ENCODE measurements around the gene CTSL.

CTSL gene

GRCh38 chr9:87701491-87701890 lies 24.4 kb upstream of the CTSL start:
- DNase-seq, result no peak

GRCh38 chr9:87701931-87702421 lies 23.9 kb upstream of the CTSL start:
- no peak for DNase-seq

DNA sequence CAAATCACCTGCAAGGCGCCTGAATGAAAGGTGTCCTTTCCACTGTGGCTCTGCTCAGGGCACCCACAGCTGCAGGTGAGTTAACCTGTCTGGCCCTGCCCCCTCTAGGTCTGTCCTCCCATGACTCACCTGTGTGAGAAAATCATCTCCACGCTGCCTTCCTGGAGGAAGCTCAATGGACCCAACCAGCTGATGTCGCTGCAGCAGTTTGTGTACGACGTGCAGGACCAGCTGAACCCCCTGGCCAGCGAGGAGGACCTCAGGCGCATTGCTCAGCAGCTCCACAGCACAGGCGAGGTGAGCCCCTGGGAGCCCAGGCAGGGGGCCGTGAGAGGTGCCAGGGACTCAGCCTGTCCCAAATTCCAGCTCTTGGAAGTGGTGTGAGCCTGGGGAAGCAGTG lies 23.0 kb upstream of the CTSL start:
- no peak for DNase-seq

DNA sequence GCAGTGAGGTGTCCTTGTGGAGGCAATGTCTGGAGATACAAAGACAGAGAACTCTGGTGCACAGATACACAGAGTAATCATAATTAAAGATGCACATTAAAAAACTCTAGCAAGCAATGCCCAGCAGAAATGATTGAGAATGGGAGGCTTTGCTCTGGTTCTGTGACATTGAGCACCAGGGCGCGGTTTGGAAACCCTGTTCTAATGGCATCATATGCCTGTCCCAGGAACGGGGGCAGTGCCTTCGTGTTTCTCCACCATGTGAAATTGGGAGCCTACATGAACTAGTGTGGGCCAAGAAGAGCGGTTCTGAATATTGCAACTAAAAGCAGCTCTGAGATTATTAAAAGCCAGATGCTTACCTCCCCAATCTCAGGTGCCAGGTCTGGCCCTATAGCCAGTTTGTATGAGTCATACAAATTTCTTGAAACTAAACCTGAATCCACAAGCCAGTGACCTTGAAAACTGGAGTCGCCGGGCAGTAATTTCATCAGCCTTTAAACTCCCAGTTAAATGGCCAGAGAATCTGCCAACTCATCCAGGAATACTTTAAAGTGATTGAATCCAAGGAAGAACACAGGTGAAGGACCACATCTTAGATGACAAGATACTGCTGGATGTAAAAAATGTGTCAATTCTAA lies 22.2 kb upstream of the CTSL start:
- DNase-seq, result no peak

- no peak for DNase-seq
These were observed 21.6 kb upstream of the CTSL start for GRCh38 chr9:87704342-87704741.

- no peak for DNase-seq
These were observed 19.7 kb upstream of the CTSL start for GRCh38 chr9:87706066-87706739.

DNA sequence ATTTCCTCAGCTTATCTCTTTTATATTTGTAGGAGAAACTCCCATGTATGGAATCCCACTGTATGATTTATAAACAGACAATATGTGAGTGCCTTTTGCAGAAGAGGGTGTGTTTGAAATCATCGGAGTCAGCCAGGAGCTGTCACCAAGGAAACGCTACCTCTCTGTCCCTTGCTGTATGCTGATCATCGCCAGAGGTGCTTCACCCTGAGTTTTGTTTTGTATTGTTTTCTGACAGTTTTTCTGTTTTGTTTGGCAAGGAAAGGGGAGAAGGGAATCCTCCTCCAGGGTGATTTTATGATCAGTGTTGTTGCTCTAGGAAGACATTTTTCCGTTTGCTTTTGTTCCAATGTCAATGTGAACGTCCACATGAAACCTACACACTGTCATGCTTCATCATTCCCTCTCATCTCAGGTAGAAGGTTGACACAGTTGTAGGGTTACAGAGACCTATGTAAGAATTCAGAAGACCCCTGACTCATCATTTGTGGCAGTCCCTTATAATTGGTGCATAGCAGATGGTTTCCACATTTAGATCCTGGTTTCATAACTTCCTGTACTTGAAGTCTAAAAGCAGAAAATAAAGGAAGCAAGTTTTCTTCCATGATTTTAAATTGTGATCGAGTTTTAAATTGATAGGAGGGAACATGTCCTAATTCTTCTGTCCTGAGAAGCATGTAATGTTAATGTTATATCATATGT lies 18.0 kb upstream of the CTSL start:
- no peak for DNase-seq

DNA sequence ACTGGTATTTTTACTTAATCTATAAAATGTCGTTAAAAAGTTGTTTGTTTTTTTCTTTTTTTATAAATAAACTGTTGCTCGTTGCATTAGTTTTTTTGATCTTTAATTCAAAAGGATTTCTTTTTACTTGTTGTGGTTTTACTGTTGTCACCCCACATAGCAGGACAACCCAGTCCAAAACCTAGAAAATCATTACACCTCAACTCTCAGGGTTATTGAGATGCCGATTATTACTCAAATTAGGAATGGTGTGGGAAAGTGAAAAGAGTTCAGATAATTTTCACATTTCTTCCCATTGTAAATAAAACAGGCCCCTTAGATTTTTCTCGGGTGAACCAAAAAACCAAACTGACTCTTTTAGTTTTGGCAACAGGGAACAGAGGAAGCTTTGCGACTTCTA lies 17.4 kb upstream of the CTSL start:
- DNase-seq, result no peak

- DNase-seq, result no peak
These were observed 16.8 kb upstream of the CTSL start for GRCh38 chr9:87708986-87709728.

- DNase-seq, result no peak
These were observed 15.5 kb upstream of the CTSL start for GRCh38 chr9:87710443-87710842.

DNA sequence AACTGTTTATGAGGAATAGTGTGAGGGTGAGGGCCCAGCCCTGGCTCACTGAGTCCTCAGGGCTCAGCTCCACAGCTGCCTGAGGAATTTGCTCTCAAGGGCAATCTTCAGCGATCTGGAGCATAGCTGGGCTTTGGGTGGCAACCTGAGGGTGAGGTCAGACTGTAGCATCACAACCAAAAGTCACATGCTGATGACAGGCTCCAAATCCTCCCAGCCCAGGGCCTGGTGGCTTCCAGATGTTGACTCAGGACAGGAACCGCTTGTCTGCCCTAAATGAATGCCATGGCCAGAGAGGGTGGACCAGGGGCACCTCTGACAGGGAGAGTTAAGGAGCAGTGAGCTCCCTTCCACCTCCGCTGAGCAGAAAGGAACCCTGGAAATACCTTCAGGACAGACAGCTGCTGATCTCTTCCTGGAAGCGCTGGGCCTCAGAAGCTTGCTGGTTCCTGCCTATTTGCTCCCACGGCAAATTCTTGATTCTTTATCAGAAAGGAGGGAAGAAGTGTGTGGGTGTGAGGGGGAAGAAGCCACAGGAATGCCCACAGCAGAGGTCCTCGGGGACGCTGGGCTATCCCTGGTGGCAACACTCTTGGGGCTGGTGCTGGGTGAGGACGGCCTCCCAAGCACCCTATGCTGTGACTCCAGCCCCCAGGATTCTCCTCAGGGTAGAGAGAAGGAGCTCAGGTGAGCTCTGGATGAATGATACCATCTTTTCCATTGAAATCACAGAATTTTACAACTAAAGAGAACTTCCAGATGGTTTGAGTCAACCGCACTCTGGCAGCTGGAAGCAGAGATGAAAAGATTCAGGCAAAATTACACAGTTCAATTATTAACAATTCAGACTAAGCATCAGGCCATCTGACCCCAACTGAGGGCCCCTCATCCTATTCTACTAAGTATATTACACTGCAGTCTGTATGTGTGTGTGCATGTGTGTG lies 13.8 kb upstream of the CTSL start:
- no peak for DNase-seq

DNA sequence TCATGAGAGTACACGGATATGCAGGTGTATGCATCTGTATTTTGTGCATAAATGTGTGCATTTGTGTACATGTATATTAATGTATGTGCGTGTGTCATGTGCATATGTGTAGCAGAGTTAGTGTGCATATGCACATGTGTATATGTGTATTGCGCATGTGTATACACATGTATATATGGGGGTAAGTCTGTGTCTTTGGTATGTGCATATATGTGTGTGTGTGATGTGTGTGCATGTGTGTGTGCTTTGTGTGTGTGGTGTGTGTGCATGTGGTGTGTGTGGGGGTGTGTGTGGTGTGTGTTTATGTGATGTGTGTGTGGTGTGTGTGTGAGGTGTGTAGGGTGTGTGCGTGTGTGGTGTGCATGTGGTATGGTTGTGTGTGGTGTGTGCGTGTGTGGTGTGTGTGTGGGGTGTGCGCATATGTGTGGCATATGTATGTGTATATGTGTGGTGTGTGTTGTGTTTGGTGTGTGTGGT lies 13.1 kb upstream of the CTSL start:
- DNase-seq, result no peak

GRCh38 chr9:87713278-87713987 lies 12.5 kb upstream of the CTSL start:
- no peak for DNase-seq

- DNase-seq, result no peak
These were observed 12.0 kb upstream of the CTSL start for GRCh38 chr9:87713988-87714330.

DNA sequence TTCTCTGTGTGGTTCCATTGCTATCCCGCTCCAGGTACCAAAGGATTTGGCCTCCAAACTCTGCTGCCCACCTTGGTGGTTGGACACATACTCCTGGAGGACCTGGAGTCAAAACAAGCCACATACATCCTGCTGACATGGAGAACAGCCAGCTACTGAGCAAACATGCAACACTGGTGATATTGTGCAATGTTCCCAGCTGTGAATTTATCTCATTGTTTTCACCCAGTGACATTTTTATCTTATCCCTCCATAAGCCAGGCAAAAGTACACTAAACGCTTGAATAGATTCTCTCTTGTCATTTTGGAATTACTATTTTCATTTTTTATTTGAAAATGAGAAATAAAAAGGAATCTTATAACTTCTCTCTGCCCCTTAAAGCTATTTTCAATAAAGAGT lies 11.1 kb upstream of the CTSL start:
- DNase-seq, result no peak

GRCh38 chr9:87716141-87716540 lies 9.8 kb upstream of the CTSL start:
- DNase-seq, result no peak

- no peak for DNase-seq
These were observed 8.5 kb upstream of the CTSL start for GRCh38 chr9:87717456-87717855.

DNA sequence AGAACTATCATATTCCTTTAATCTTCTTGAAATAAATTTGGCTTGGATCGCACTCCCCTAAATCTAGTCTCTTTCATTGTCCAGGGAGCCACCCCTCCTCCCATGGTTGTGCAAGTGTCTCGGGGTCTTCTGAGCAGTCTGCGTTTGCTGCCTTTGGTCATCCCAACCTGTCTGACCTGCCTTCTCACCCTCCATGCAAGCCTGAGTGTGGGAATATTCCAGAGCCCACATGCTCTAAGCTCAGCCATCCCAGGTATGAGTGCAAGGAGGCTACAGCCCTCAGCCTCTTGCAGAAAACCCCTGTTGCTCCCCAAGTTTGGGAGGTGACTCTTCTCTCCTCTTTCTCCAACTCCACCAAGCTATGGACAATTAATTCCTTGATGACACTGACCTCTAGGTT lies 7.7 kb upstream of the CTSL start:
- no peak for DNase-seq

GRCh38 chr9:87718852-87719612 lies 6.9 kb upstream of the CTSL start:
- no peak for DNase-seq

- no peak for DNase-seq
These were observed 5.7 kb upstream of the CTSL start for GRCh38 chr9:87720173-87720572.
